ENCODE measurements around the gene BCL6B. TPM values are rescaled to one million over a fixed set of nuclear protein-coding genes. Genes with fewer than 3 reads are reported as not detected.

The BCL6B gene
- total RNA-seq, 2 experiments from 2014 or later: 1.2 to 2.4 TPM

- CTCF ChIA-PET: interaction anchor here (0.6 to 4.1 kb wide), 4 partner anchors 13 to 108 kb away, joined by 4 to 52 read pairs (median 7); no protein-coding TSS in a partner anchor
- DNase-seq (no peak), ATAC-seq (no peak)
- intact Hi-C loops (cut with micrococcal nuclease): no loop called here
- no peaks in the 10 kb centered on the region for H3K27me3 Mint-ChIP-seq
- H3K4me3 Mint-ChIP-seq: no peak overlapping the region
- POLR2A ChIA-PET: no interaction called here
- peaks cover 28% of the 10 kb centered on the region for H3K36me3 Mint-ChIP-seq (ENCODE audit: low read depth)
- TF ChIP-seq CTCF (IDR thresholded peaks at IDR 0.05): no peak
- H3K9me3 Mint-ChIP-seq: no peaks in the 10 kb centered on the region
- peaks cover 60% of the 10 kb centered on the region for H3K4me1 Mint-ChIP-seq (ENCODE audit: low read depth)
- peak overlapping the region; percentile 93 for H3K27ac Mint-ChIP-seq
Measured at GRCh38 chr17:7018331-7018964, 4.4 kb upstream of the BCL6B start.

- Mint-ChIP-seq H3K9me3 (no peaks in the 10 kb centered on the region), H3K4me1 (ENCODE audit: low read depth) (peaks cover 65% of the 10 kb centered on the region), H3K4me3 (no peak overlapping the region), H3K36me3 (ENCODE audit: low read depth) (peaks cover 19% of the 10 kb centered on the region), H3K27ac (no peak overlapping the region), H3K27me3 (no peaks in the 10 kb centered on the region)
- ChIA-PET POLR2A (interaction anchor here (1.0 to 1.4 kb wide), 2 partner anchors 13 to 17 kb away, joined by 3 to 4 read pairs; partner anchors contain the start of gene SLC16A13), CTCF (interaction anchor here (0.8 to 4.1 kb wide), 4 partner anchors 14 to 108 kb away, joined by 3 to 52 read pairs (median 7); no protein-coding TSS in a partner anchor)
- TF ChIP-seq CTCF (IDR thresholded peaks at IDR 0.05): no peak
- intact Hi-C loops (cut with micrococcal nuclease): no loop called here
- no peak for ATAC-seq
- no peak for DNase-seq
Measured at GRCh38 chr17:7019367-7019766, 3.5 kb upstream of the BCL6B start.

GRCh38 chr17:7019839-7020519 lies 2.9 kb upstream of the BCL6B start:
- no peak for TF ChIP-seq CTCF (IDR thresholded peaks at IDR 0.05)
- DNase-seq: no peak
- no peak overlapping the region for H3K27ac Mint-ChIP-seq
- no peak for ATAC-seq
- no peaks in the 10 kb centered on the region for H3K27me3 Mint-ChIP-seq
- ChIA-PET POLR2A (interaction anchor here (1.0 to 2.6 kb wide), 4 partner anchors 10 to 16 kb away, joined by 3 to 18 read pairs (median 6); partner anchors contain the start of gene SLC16A13), CTCF (interaction anchor here (0.8 to 4.1 kb wide), 9 partner anchors 7 to 110 kb away, joined by 3 to 52 read pairs (median 10); partner anchors contain the start of genes RNASEK and SLC16A13)
- H3K4me3 Mint-ChIP-seq: no peak overlapping the region
- H3K9me3 Mint-ChIP-seq: no peaks in the 10 kb centered on the region
- intact Hi-C loops (cut with micrococcal nuclease): loop anchor here (5.0 kb wide), 1 partner anchor 108 kb away; no protein-coding TSS in a partner anchor
- peaks cover 18% of the 10 kb centered on the region for H3K36me3 Mint-ChIP-seq (ENCODE audit: low read depth)
- peaks cover 65% of the 10 kb centered on the region for H3K4me1 Mint-ChIP-seq (ENCODE audit: low read depth)

- DNase-seq: no peak
- H3K4me1 Mint-ChIP-seq (ENCODE audit: low read depth): peaks cover 56% of the 10 kb centered on the region
- peaks cover 16% of the 10 kb centered on the region for H3K36me3 Mint-ChIP-seq (ENCODE audit: low read depth)
- no peak for ATAC-seq
- no peak for TF ChIP-seq CTCF (IDR thresholded peaks at IDR 0.05)
- peak overlapping the region; percentile 72 for H3K4me3 Mint-ChIP-seq
- H3K9me3 Mint-ChIP-seq: no peaks in the 10 kb centered on the region
- intact Hi-C loops (cut with micrococcal nuclease): loop anchor here (5.0 kb wide), 1 partner anchor 109 kb away; no protein-coding TSS in a partner anchor
- ChIA-PET POLR2A (interaction anchor here (1.1 to 2.6 kb wide), 6 partner anchors 8 to 25 kb away, joined by 3 to 18 read pairs (median 4); partner anchors contain the start of genes RNASEK and SLC16A13), CTCF (interaction anchor here (0.7 to 4.1 kb wide), 23 partner anchors 8 to 380 kb away, joined by 3 to 52 read pairs (median 7); partner anchors contain the start of genes KIAA0753, RNASEK, SLC16A13 and TXNDC17)
- no peak overlapping the region for H3K27ac Mint-ChIP-seq
- no peaks in the 10 kb centered on the region for H3K27me3 Mint-ChIP-seq
Measured at GRCh38 chr17:7020894-7021664, 1.8 kb upstream of the BCL6B start.
